K562 (cell line): ENCODE data around the gene LRRC57. TPM values are rescaled to one million over a fixed set of nuclear protein-coding genes. Genes with fewer than 3 reads are reported as not detected.

ENCODE experiments used
- BCLAF1 ChIP-seq, 2 experiments: fragments of 450-650 bp in 1 of 2; IDR thresholded peaks; 2 replicates each; pipeline ENCODE4 v1.6.1; 2011 to 2017; ENCODE audit warnings: low read depth in 2 of 2, antibody characterized with exemption in 1 of 2, borderline replicate concordance in 1 of 2, low read length in 1 of 2, mild to moderate bottlenecking in 1 of 2, mixed read lengths in 1 of 2; ENCODE audit not compliant: control insufficient read depth in 1 of 2
- E2F8 ChIP-seq: fragments of 450-650 bp; IDR thresholded peaks from 2 replicates; pipeline ENCODE4 v1.7.1; 2018; ENCODE audit warnings: mild to moderate bottlenecking, low read depth; ENCODE audit not compliant: partially characterized antibody
- HDAC2 ChIP-seq: fragments of 450-650 bp; IDR thresholded peaks from 2 replicates; pipeline ENCODE4 v1.6.1; 2016; ENCODE audit warnings: mild to moderate bottlenecking
- HINFP ChIP-seq: fragments of 450-650 bp; conservative IDR thresholded peaks from 2 replicates; pipeline ENCODE4 v1.6.1; 2016; ENCODE audit warnings: missing genetic modification characterization, low read depth, mild to moderate bottlenecking, control low read depth, missing compliant biosample characterization
- KLF10 ChIP-seq: fragments of 250-450 bp; sonication (Bioruptor Pico); IDR thresholded peaks from 2 replicates; pipeline ENCODE4 v1.6.1; 2021; ENCODE audit warnings: matching md5 sums
- MED1 ChIP-seq: sonication (generic); formaldehyde crosslinking; IDR thresholded peaks from 2 replicates; pipeline ENCODE4 v1.8.1; 2023; ENCODE audit warnings: missing genetic modification reagents, borderline replicate concordance
- NCOA1 ChIP-seq: fragments of 450-650 bp; IDR thresholded peaks from 2 replicates; pipeline ENCODE4 v1.6.1; 2016; ENCODE audit warnings: low read depth
- NFYB ChIP-seq: IDR thresholded peaks from 2 replicates; pipeline ENCODE4 v1.6.1; 2011; ENCODE audit warnings: mild to moderate bottlenecking, moderate library complexity; ENCODE audit not compliant: insufficient read length; ENCODE audit errors: extremely low read depth
- PHF21A ChIP-seq: fragments of 450-650 bp; IDR thresholded peaks from 2 replicates; pipeline ENCODE4 v1.6.1; 2017; ENCODE audit warnings: low read depth, borderline replicate concordance
- RAD51 ChIP-seq: fragments of 450-650 bp; IDR thresholded peaks from 2 replicates; pipeline ENCODE4 v1.7.1; 2016; ENCODE audit warnings: low read depth, mild to moderate bottlenecking, borderline replicate concordance
- SAFB2 ChIP-seq: fragments of 200-400 bp; formaldehyde crosslinking; IDR thresholded peaks from 2 replicates; pipeline ENCODE4 v1.6.1; 2018; ENCODE audit warnings: borderline replicate concordance, low read length, low read depth, moderate library complexity; ENCODE audit not compliant: severe bottlenecking
- SRF ChIP-seq, 2 experiments: fragments of 250-450, 450-650 bp in 1 of 2; sonication (Bioruptor Pico) in 1 of 2; sonication (generic) in 1 of 2; formaldehyde crosslinking; IDR thresholded peaks; 2 replicates each; pipeline versions ENCODE4 v1.5.0 to v1.5.1; 2020 to 2022; ENCODE audit warnings: mild to moderate bottlenecking in 1 of 2, missing genetic modification reagents in 1 of 2
- SRSF7 ChIP-seq: fragments of 200-400 bp; formaldehyde crosslinking; optimal IDR thresholded peaks from 2 replicates; pipeline ENCODE3; 2017; ENCODE audit warnings: mild to moderate bottlenecking, low read depth, low read length
- TAL1 ChIP-seq: fragments of 450-650 bp; IDR thresholded peaks from 2 replicates; pipeline ENCODE4 v1.6.1; 2016; ENCODE audit warnings: mild to moderate bottlenecking
- TCF7 ChIP-seq: sonication (generic); IDR thresholded peaks from 2 replicates; pipeline ENCODE4 v1.6.1; 2016; ENCODE audit warnings: antibody characterized with exemption, borderline replicate concordance
- U2AF1 ChIP-seq: fragments of 200-400 bp; formaldehyde crosslinking; optimal IDR thresholded peaks from 2 replicates; pipeline ENCODE3; 2017; ENCODE audit warnings: mild to moderate bottlenecking, low read depth, low read length, moderate library complexity
- ZNF124 ChIP-seq: sonication (generic); formaldehyde crosslinking; IDR thresholded peaks from 2 replicates; pipeline ENCODE4 v1.8.1; 2022; ENCODE audit warnings: missing genetic modification reagents
- ZNF444 ChIP-seq: fragments of 250-450 bp; sonication (Bioruptor Pico); IDR thresholded peaks from 2 replicates; pipeline ENCODE4 v1.4.0; 2020; ENCODE audit warnings: mild to moderate bottlenecking, moderate library complexity
- polyA plus RNA-seq, 8 experiments: library from polyadenylated mRNA; depleted of rRNA in 4 of 8; stranded (reverse) in 5 of 8; unstranded in 3 of 8; fragments of >200 nt; fragmentation: Nextera tagmentation in 2 of 8; fragmentation: Illumina TruSeq in 1 of 8; extraction: Ambion mirVana in 2 of 8; extraction: Trizol in 1 of 8; gene quantifications; 2 replicates each; pipeline versions ENCODE4 v1.2.1 to v1.2.3, GENCODE V29; 2011 to 2014; ENCODE audit warnings: inconsistent platforms in 1 of 8, missing spikeins in 1 of 8
- total RNA-seq, 7 experiments: library from RNA; depleted of rRNA in 6 of 7; stranded (reverse); fragments of >200 nt in 6 of 7; fragmentation: Illumina TruSeq in 2 of 7; extraction: Trizol in 2 of 7; gene quantifications; 2 replicates each; pipeline versions ENCODE4 v1.2.1 to v1.2.3, GENCODE V29; 2011 to 2021; ENCODE audit warnings: low replicate concordance in 1 of 7

LRRC57 gene
- total and polyA plus RNA-seq, 9 of the 15 experiments (the other 6 are each of a cell fraction or from before 2014, with no cell fraction given), result 3.9 to 20.4 (median 14.8) TPM

- TF ChIP-seq BCLAF1 (IDR thresholded peaks at IDR 0.05; ENCODE audit: borderline replicate concordance in 1 of 2, control insufficient read depth in 1 of 2, low read depth in 2 of 2, low read length in 1 of 2) (no peak), KLF10 (CRISPR knock-in tag) (no peak), TCF7 (no peak), NCOA1 (peak; percentile 83; the same call in 1 of the 2 replicates), U2AF1 (no peak), PHF21A (no peak), TAL1 (peak; percentile 89), HDAC2 (peak; percentile 84), RAD51 (0 out of 2 replicates have a peak, but pooled peaks have one; percentile 15), ZNF124 (CRISPR knock-in tag) (no peak), E2F8 (no peak), SRSF7 (no peak), SAFB2 (no peak), NFYB (no peak), HINFP (tag) (no peak; the same call in 1 of the 2 replicates), MED1 (CRISPR knock-in tag) (no peak), SRF (CRISPR knock-in tag; IDR thresholded peaks at IDR 0.05) (peak in 1 of 2 experiments; percentile 74; a peak in 1 of 4 replicates), ZNF444 (CRISPR knock-in tag) (no peak)
These were observed 35.6 kb upstream of the LRRC57 start (continued) for GRCh38 chr15:42584031-42584765.
